Neural cell (in vitro differentiated cells): ENCODE results near the gene RPS19BP1. TPM values are rescaled to one million over a fixed set of nuclear protein-coding genes. Genes with fewer than 3 reads are reported as not detected.

Experiments used
- H2AFZ ChIP-seq: fragments of 200-600, 300-800 bp; sonication (generic), shearing (Covaris generic); 2 replicates; pipeline ENCODE4 v1.6.0; 2014; ENCODE audit warnings: low read depth, mild to moderate bottlenecking, antibody characterized with exemption, low read length, moderate library complexity
- H3F3A ChIP-seq: fragments of 200-600 bp; shearing (Covaris generic); 2 replicates; pipeline ENCODE4 v1.6.1; 2016; ENCODE audit warnings: mild to moderate bottlenecking, moderate library complexity, mixed read lengths, antibody characterized with exemption, low read length; ENCODE audit not compliant: insufficient read depth, poor library complexity, severe bottlenecking
- H3K27ac ChIP-seq: fragments of 200-600, 300-800 bp; sonication (generic), shearing (Covaris generic); 2 replicates; pipeline ENCODE4 v1.5.1; 2014; ENCODE audit warnings: mild to moderate bottlenecking, low read length, moderate library complexity
- H3K27me3 ChIP-seq: fragments of 300-800, 200-600 bp; sonication (generic), shearing (Covaris generic); 2 replicates; pipeline ENCODE4 v1.6.0; 2014; ENCODE audit warnings: mild to moderate bottlenecking, low read depth, low read length, moderate library complexity; ENCODE audit not compliant: insufficient read depth
- H3K36me3 ChIP-seq: fragments of 300-800, 200-600 bp; sonication (generic), shearing (Covaris generic); 2 replicates; pipeline ENCODE4 v1.5.1; 2014; ENCODE audit warnings: mild to moderate bottlenecking, antibody characterized with exemption, low read length, moderate library complexity; ENCODE audit not compliant: insufficient read depth
- H3K4me2 ChIP-seq: fragments of 300-800, 200-600 bp; sonication (generic), shearing (Covaris generic); 2 replicates; pipeline ENCODE4 v1.6.0; 2014; ENCODE audit warnings: mild to moderate bottlenecking, low read length
- H3K4me3 ChIP-seq: fragments of 300-800, 200-600 bp; sonication (generic), shearing (Covaris generic); 2 replicates; pipeline ENCODE4 v1.5.1; 2014; ENCODE audit warnings: mild to moderate bottlenecking, low read length, moderate library complexity
- H3K79me2 ChIP-seq: fragments of 200-600 bp; shearing (Covaris generic); replicated peaks from 2 replicates; pipeline ENCODE4 v1.6.0; 2014; ENCODE audit warnings: mild to moderate bottlenecking, low read length, moderate library complexity; ENCODE audit not compliant: insufficient read depth
- H3K9ac ChIP-seq: fragments of 300-800, 200-600 bp; sonication (generic), shearing (Covaris generic); 2 replicates; pipeline ENCODE4 v1.6.1; 2016; ENCODE audit warnings: mild to moderate bottlenecking, low read length, mixed read lengths
- H3K9me2 ChIP-seq: fragments of 200-600 bp; shearing (Covaris generic); 2 replicates; pipeline ENCODE4 v1.6.1; 2016; ENCODE audit warnings: mild to moderate bottlenecking, low read length, mixed read lengths; ENCODE audit not compliant: insufficient read depth
- H3K9me3 ChIP-seq: fragments of 200-600, 300-800 bp; sonication (generic), shearing (Covaris generic); 2 replicates; pipeline ENCODE4 v1.6.1; 2016; ENCODE audit warnings: mild to moderate bottlenecking, mixed run types, low read length, moderate library complexity, mixed read lengths
- H4K20me1 ChIP-seq: fragments of 200-600 bp; shearing (Covaris generic); 2 replicates; pipeline ENCODE4 v1.6.1; 2016; ENCODE audit warnings: mild to moderate bottlenecking, mixed run types; ENCODE audit not compliant: insufficient read depth
- CTCF ChIP-seq: fragments of 450-650 bp; IDR thresholded peaks from 2 replicates; pipeline ENCODE4 v1.5.1; 2014; ENCODE audit warnings: antibody characterized with exemption, mild to moderate bottlenecking, moderate library complexity; ENCODE audit not compliant: poor library complexity, severe bottlenecking
- EP300 ChIP-seq: fragments of 450-650 bp; conservative IDR thresholded peaks from 2 replicates; pipeline ENCODE4 v1.6.1; 2014; ENCODE audit warnings: antibody characterized with exemption, mild to moderate bottlenecking, moderate library complexity; ENCODE audit not compliant: poor library complexity, severe bottlenecking
- EZH2 ChIP-seq: fragments of 200-600, 300-800 bp; shearing (Covaris generic), sonication (generic); IDR thresholded peaks from 2 replicates; pipeline ENCODE4 v1.6.1; 2014; ENCODE audit warnings: antibody characterized with exemption, low read length, borderline replicate concordance, mild to moderate bottlenecking; ENCODE audit not compliant: insufficient read depth, poor library complexity, severe bottlenecking
- MXI1 ChIP-seq: fragments of 450-650 bp; conservative IDR thresholded peaks from 2 replicates; pipeline ENCODE4 v1.6.1; 2014; ENCODE audit warnings: antibody characterized with exemption, mild to moderate bottlenecking; ENCODE audit not compliant: poor library complexity, severe bottlenecking
- POLR2AphosphoS5 ChIP-seq: IDR thresholded peaks from 2 replicates; pipeline ENCODE4 v1.6.1; 2012
- RAD21 ChIP-seq: fragments of 450-650 bp; conservative IDR thresholded peaks from 2 replicates; pipeline ENCODE4 v1.6.1; 2014; ENCODE audit warnings: antibody characterized with exemption, mild to moderate bottlenecking, moderate library complexity
- REST ChIP-seq: IDR thresholded peaks from 2 replicates; pipeline ENCODE4 v1.6.1; 2012; ENCODE audit warnings: borderline replicate concordance
- SMC3 ChIP-seq: fragments of 450-650 bp; conservative IDR thresholded peaks from 2 replicates; pipeline ENCODE4 v1.6.1; 2014; ENCODE audit warnings: antibody characterized with exemption, mild to moderate bottlenecking, moderate library complexity; ENCODE audit not compliant: poor library complexity
- TAF1 ChIP-seq: IDR thresholded peaks from 2 replicates; pipeline ENCODE4 v1.6.1; 2012; ENCODE audit warnings: low read depth
- polyA plus RNA-seq: library from polyadenylated mRNA; depleted of rRNA; stranded (reverse); fragments of >200 nt; gene quantifications from 2 replicates; pipeline ENCODE4 v1.2.3, GENCODE V29; 2014

The RPS19BP1 gene
- polyA plus RNA-seq, 1 donor from 2014 or later: 164 TPM

GRCh38 chr22:39537975-39538374, 5.4 kb upstream of the RPS19BP1 start:
- TF ChIP-seq RAD21: no peak
- TF ChIP-seq TAF1: no peak
- TF ChIP-seq CTCF: no peak
- TF ChIP-seq EP300: no peak
- no peak overlapping the region for H3K27ac ChIP-seq
- H4K20me1 ChIP-seq: no peaks in the 10 kb centered on the region

GRCh38 chr22:39536711-39537110, 4.2 kb upstream of the RPS19BP1 start:
- TF ChIP-seq EP300 (no peak), EZH2 (no peak), POLR2AphosphoS5 (no peak), RAD21 (no peak), CTCF (no peak), REST (no peak), SMC3 (no peak), MXI1 (no peak), TAF1 (no peak)
- Histone ChIP-seq H3K4me3 (no peak overlapping the region), H3K27me3 (no peaks in the 10 kb centered on the region), H4K20me1 (no peaks in the 10 kb centered on the region), H2AFZ (no peak overlapping the region), H3K27ac (no peak overlapping the region), H3K9ac (no peak overlapping the region), H3K36me3 (no peaks in the 10 kb centered on the region), H3K9me3 (no peaks in the 10 kb centered on the region), H3K4me2 (no peak overlapping the region), H3K9me2 (no peaks in the 10 kb centered on the region), H3K79me2 (peaks cover 7% of the 10 kb centered on the region), H3F3A (no peaks in the 10 kb centered on the region)

More at GRCh38 chr22:39537975-39538374, 5.4 kb upstream of the RPS19BP1 start:
- Histone ChIP-seq H3K36me3 (no peaks in the 10 kb centered on the region), H3K9ac (no peak overlapping the region), H3K9me2 (no peaks in the 10 kb centered on the region), H3K79me2 (no peaks in the 10 kb centered on the region), H3K27me3 (no peaks in the 10 kb centered on the region), H2AFZ (no peak overlapping the region), H3K4me2 (no peak overlapping the region), H3F3A (no peaks in the 10 kb centered on the region), H3K9me3 (no peaks in the 10 kb centered on the region), H3K4me3 (no peak overlapping the region)
